Adipocyte (in vitro differentiated cells): ENCODE data around the gene KRTAP9-8.
"Not testable (repeated sequence)": the region's sequence is repeated elsewhere in the genome, so short reads cannot be mapped to it uniquely, and the experiment has no call there.

Experiments used
- DNase-seq: peaks from one replicate; pipeline ENCODE4 v3.0.0-alpha.2; 2015; ENCODE audit warnings: low read depth
- H3K27me3 ChIP-seq: replicated peaks from 2 replicates; pipeline ENCODE4 v1.7.0; 2013; ENCODE audit warnings: mild to moderate bottlenecking, low read length, moderate library complexity; ENCODE audit not compliant: control insufficient read depth, insufficient read depth
- H3K36me3 ChIP-seq: 2 replicates; pipeline ENCODE4 v1.7.0; 2013; ENCODE audit warnings: low read length, mild to moderate bottlenecking, moderate library complexity; ENCODE audit not compliant: control insufficient read depth, insufficient read depth, severe bottlenecking
- H3K4me1 ChIP-seq: 2 replicates; pipeline ENCODE4 v1.7.0; 2013; ENCODE audit warnings: mild to moderate bottlenecking, low read length, moderate library complexity; ENCODE audit not compliant: control insufficient read depth, insufficient read depth
- H3K4me3 ChIP-seq: 2 replicates; pipeline ENCODE4 v1.7.0; 2013; ENCODE audit warnings: mild to moderate bottlenecking, low read length, moderate library complexity
- H3K9ac ChIP-seq: 2 replicates; pipeline ENCODE4 v1.7.0; 2013; ENCODE audit warnings: mild to moderate bottlenecking, low read length, moderate library complexity
- H3K9me3 ChIP-seq: 2 replicates; pipeline ENCODE4 v1.7.0; 2013; ENCODE audit warnings: mild to moderate bottlenecking, low read length, moderate library complexity; ENCODE audit not compliant: control insufficient read depth

The KRTAP9-8 gene, protein sequence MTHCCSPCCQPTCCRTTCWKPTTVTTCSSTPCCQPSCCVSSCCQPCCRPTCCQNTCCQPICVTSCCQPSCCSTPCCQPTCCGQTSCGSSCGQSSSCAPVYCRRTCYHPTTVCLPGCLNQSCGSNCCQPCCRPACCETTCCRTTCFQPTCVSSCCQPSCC

DNA sequence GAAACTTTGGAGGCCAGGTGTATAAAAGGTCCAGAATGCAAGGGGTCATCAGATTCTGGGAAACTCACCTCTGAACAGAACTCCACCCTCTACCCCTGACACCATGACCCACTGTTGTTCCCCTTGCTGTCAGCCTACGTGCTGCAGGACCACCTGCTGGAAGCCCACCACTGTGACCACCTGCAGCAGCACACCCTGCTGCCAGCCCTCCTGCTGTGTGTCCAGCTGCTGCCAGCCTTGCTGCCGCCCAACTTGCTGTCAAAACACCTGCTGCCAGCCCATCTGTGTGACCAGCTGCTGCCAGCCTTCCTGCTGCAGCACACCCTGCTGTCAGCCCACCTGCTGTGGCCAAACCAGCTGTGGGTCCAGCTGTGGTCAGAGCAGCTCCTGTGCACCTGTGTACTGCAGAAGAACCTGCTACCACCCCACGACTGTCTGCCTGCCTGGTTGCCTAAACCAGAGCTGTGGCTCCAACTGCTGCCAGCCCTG is at the start of gene KRTAP9-8:
Gene KRTAP9-8, plus strand, starts transcription at position 51 of the 489 bp plus-strand sequence. Its CDS starts 53 bp downstream, at position 104.
- H3K36me3 ChIP-seq, H3K9ac ChIP-seq, H3K9me3 ChIP-seq, H3K4me1 ChIP-seq, H3K27me3 ChIP-seq, H3K4me3 ChIP-seq, DNase-seq: not testable (repeated sequence)

DNA sequence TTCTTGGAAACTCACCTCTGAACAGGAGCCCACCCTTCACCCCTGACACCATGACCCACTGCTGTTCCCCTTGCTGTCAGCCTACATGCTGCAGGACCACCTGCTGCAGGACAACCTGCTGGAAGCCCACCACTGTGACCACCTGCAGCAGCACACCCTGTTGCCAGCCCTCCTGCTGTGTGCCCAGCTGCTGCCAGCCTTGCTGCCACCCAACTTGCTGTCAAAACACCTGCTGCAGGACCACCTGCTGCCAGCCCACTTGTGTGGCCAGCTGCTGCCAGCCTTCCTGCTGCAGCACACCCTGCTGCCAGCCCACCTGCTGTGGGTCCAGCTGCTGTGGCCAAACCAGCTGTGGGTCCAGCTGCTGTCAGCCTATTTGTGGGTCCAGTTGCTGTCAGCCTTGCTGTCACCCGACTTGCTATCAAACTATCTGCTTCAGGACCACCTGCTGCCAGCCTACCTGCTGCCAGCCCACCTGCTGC is 47.9 kb upstream of the KRTAP9-8 start, which contains the start of gene KRTAP9-1:
Gene KRTAP9-1, plus strand, starts transcription at position 51 of the 482 bp plus-strand sequence. Its CDS starts 0 bp downstream, at position 51.
- not testable (repeated sequence) for H3K27me3 ChIP-seq, H3K36me3 ChIP-seq, DNase-seq, H3K4me1 ChIP-seq, H3K9ac ChIP-seq, H3K9me3 ChIP-seq, H3K4me3 ChIP-seq

- Histone ChIP-seq H3K9ac (no peak overlapping the region), H3K4me1 (no peaks in the 10 kb centered on the region), H3K4me3 (no peak overlapping the region), H3K27me3 (no peaks in the 10 kb centered on the region), H3K36me3 (no peaks in the 10 kb centered on the region), H3K9me3 (no peaks in the 10 kb centered on the region)
- DNase-seq, result no peak
Observed at GRCh38 chr17:41190328-41190727, 47.5 kb upstream of the KRTAP9-8 start.

- H3K36me3 ChIP-seq, result no peaks in the 10 kb centered on the region
- H3K27me3 ChIP-seq, result no peaks in the 10 kb centered on the region
- no peak overlapping the region for H3K4me3 ChIP-seq
- no peak for DNase-seq
- no peaks in the 10 kb centered on the region for H3K4me1 ChIP-seq
- H3K9ac ChIP-seq, result no peak overlapping the region
- peaks cover 3% of the 10 kb centered on the region for H3K9me3 ChIP-seq
Observed at GRCh38 chr17:41196068-41196467, 41.7 kb upstream of the KRTAP9-8 start.

- Histone ChIP-seq H3K4me1 (no peaks in the 10 kb centered on the region), H3K9me3 (peaks cover 3% of the 10 kb centered on the region), H3K9ac (no peak overlapping the region), H3K4me3 (no peak overlapping the region), H3K27me3 (no peaks in the 10 kb centered on the region), H3K36me3 (no peaks in the 10 kb centered on the region)
- DNase-seq, result no peak
Observed at GRCh38 chr17:41199421-41200078, 38.2 kb upstream of the KRTAP9-8 start.

DNA sequence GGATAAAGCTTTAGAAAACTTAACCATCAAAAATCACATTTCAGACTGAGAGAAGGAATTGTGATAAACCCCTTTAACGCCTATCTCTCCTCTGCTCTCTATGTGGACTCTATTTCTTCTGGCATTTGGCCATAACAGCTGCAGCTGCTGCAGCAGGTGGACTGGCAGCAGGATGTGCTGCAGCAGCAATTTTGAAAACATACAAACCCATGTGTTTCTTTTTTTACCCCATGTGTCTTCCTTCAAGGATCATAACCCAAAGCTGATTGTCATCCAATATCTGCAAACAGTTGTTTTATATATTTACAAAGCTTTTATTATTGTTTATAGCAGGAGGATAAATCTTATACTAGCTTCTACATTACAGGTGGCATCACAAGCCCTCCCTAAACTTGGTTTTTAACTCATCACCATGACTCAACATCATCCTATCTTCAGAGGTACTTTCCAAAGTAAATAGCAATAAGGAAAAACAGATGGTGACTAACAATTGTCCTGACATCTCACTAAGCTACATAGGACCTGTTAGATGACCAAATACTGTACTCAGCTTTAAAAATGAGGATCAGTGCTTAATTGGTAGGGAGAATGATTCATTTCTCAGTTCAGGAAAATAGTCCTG is 25.8 kb upstream of the KRTAP9-8 start:
- Histone ChIP-seq H3K9ac (no peak overlapping the region), H3K4me1 (no peaks in the 10 kb centered on the region), H3K27me3 (no peaks in the 10 kb centered on the region), H3K4me3 (no peak overlapping the region), H3K9me3 (peaks cover 5% of the 10 kb centered on the region), H3K36me3 (no peaks in the 10 kb centered on the region)
- DNase-seq, result peak; percentile 33

DNA sequence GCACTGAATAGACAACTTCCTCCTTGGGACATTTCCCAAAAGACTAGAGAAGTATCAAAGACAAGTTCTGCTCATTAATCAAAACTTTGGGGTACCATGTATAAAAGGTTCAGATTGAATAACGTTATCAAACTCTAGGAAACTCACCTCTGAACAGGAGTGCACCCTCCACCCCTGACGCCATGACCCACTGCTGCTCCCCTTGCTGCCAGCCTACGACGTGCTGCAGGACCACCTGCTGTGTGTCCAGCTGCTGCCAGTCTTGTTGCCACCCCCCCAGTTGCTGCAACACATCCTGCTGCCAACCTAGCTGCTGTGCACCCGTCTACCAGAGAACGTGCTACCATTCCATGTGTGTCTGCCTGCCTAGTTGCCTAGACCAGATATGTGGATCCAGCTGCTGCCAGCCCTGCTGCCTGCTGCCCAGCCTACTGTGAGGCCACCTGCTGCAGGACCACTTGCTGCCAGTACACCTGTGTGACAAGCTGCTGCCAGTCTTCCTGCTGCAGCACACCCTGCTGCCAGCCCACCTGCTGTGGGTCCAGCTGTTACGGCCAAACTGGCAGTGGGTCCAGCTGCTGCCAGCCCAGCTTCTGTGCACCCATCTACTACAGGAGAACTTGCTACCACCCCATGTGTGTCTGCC is 25.2 kb upstream of the KRTAP9-8 start:
- H3K9ac ChIP-seq, result no peak overlapping the region
- DNase-seq, result no peak
- no peak overlapping the region for H3K4me3 ChIP-seq
- no peaks in the 10 kb centered on the region for H3K4me1 ChIP-seq
- no peaks in the 10 kb centered on the region for H3K27me3 ChIP-seq
- H3K9me3 ChIP-seq, result peaks cover 5% of the 10 kb centered on the region
- no peaks in the 10 kb centered on the region for H3K36me3 ChIP-seq

- Histone ChIP-seq H3K27me3 (no peaks in the 10 kb centered on the region), H3K4me1 (no peaks in the 10 kb centered on the region), H3K4me3 (no peak overlapping the region), H3K9ac (no peak overlapping the region), H3K9me3 (no peaks in the 10 kb centered on the region), H3K36me3 (no peaks in the 10 kb centered on the region)
- DNase-seq, result no peak
Observed at GRCh38 chr17:41215681-41216080, 22.1 kb upstream of the KRTAP9-8 start.

- no peak overlapping the region for H3K4me3 ChIP-seq
- no peaks in the 10 kb centered on the region for H3K9me3 ChIP-seq
- DNase-seq, result peak; percentile 12
- no peak overlapping the region for H3K9ac ChIP-seq
- H3K36me3 ChIP-seq, result no peaks in the 10 kb centered on the region
- H3K27me3 ChIP-seq, result peaks cover 5% of the 10 kb centered on the region
- H3K4me1 ChIP-seq, result no peaks in the 10 kb centered on the region
Observed at GRCh38 chr17:41223821-41224220, 14.0 kb upstream of the KRTAP9-8 start.

GRCh38 chr17:41226051-41226450 is 11.7 kb upstream of the KRTAP9-8 start:
- no peak for DNase-seq
- H3K36me3 ChIP-seq, result no peaks in the 10 kb centered on the region
- H3K9me3 ChIP-seq, result no peaks in the 10 kb centered on the region
- H3K27me3 ChIP-seq, result peaks cover 5% of the 10 kb centered on the region
- H3K4me3 ChIP-seq, result no peak overlapping the region
- H3K9ac ChIP-seq, result no peak overlapping the region
- H3K4me1 ChIP-seq, result no peaks in the 10 kb centered on the region

DNA sequence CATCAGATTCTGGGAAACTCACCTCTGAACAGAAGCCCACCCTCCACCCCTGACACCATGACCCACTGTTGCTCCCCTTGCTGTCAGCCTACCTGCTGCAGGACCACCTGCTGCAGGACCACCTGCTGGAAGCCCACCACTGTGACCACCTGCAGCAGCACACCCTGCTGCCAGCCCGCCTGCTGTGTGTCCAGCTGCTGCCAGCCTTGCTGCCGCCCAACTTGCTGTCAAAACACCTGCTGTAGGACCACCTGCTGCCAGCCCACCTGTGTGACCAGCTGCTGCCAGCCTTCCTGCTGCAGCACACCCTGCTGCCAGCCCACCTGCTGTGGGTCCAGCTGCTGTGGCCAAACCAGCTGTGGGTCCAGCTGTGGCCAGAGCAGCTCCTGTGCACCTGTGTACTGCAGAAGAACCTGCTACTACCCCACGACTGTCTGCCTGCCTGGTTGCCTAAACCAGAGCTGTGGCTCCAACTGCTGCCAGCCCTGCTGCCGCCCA is 11.2 kb upstream of the KRTAP9-8 start, which contains the start of gene KRTAP9-2:
Gene KRTAP9-2, plus strand, starts transcription at position 51 of the 498 bp plus-strand sequence. Its CDS starts 7 bp downstream, at position 58.
- H3K4me1 ChIP-seq, DNase-seq: not testable (repeated sequence)

More for the DNA sequence above, 11.2 kb upstream of the KRTAP9-8 start, which contains the start of gene KRTAP9-2:
- not testable (repeated sequence) for H3K4me3 ChIP-seq, H3K27me3 ChIP-seq, H3K9me3 ChIP-seq, H3K36me3 ChIP-seq, H3K9ac ChIP-seq
